ENCODE data around the gene BCL3. TPM values are rescaled to one million over a fixed set of nuclear protein-coding genes. Genes with fewer than 3 reads are reported as not detected.

Gene BCL3
- 31.5 and 32.9 TPM in 2 replicates for total RNA-seq

GRCh38 chr19:44748426-44749254 lies at the start of gene BCL3:
TSS of gene BCL3 (plus strand) at chr19:44748708. CDS start at chr19:44748791, 83 bp downstream.

GRCh38 chr19:44777715-44778347 lies 29.3 kb downstream of the BCL3 start, which contains the start of gene CBLC:
TSS of gene CBLC (plus strand) at chr19:44777890. CDS start at chr19:44777932, 42 bp downstream.

GRCh38 chr19:44808463-44809371 lies 60.2 kb downstream of the BCL3 start, which contains the start of gene BCAM:
TSS of gene BCAM (plus strand) at chr19:44809103. CDS start at chr19:44809125, 22 bp downstream.

Other genes starting within 250 kb of the BCL3 start
- gene ZNF180, start 248.2 kb upstream of the BCL3 start, total RNA-seq: 4.8 and 6.0 TPM in 2 replicates
- gene CEACAM20, start 219.0 kb upstream of the BCL3 start, total RNA-seq: not detected in 2 replicates
- gene IGSF23, start 135.1 kb upstream of the BCL3 start, total RNA-seq: not detected in 2 replicates
- gene PVR, start 104.8 kb upstream of the BCL3 start, total RNA-seq: 39.2 and 58.8 TPM in 2 replicates
- gene CEACAM19, start 77.2 kb upstream of the BCL3 start, total RNA-seq: 4.4 and 7.8 TPM in 2 replicates
- gene CEACAM16, start 49.6 kb upstream of the BCL3 start, total RNA-seq: not detected in 2 replicates
- 86.0 and 97.3 TPM in 2 replicates for gene CBLC, start 29.2 kb downstream of the BCL3 start, total RNA-seq
- gene BCAM, start 60.4 kb downstream of the BCL3 start, total RNA-seq: 97.8 and 99.6 TPM in 2 replicates
- gene NECTIN2, start 97.6 kb downstream of the BCL3 start, total RNA-seq: 100 and 128 TPM in 2 replicates
- 120 and 125 TPM in 2 replicates for gene TOMM40, start 142.5 kb downstream of the BCL3 start, total RNA-seq
- gene APOE, start 157.1 kb downstream of the BCL3 start, total RNA-seq: 35.7 and 44.7 TPM in 2 replicates
- 5.4 and 10.5 TPM in 2 replicates for gene APOC1, start 165.9 kb downstream of the BCL3 start, total RNA-seq
- not detected in 2 replicates for gene APOC4, start 193.5 kb downstream of the BCL3 start, total RNA-seq
- gene APOC2, start 197.3 kb downstream of the BCL3 start, total RNA-seq: not detected in 2 replicates
- gene CLPTM1, start 206.7 kb downstream of the BCL3 start, total RNA-seq: 36.0 and 62.6 TPM in 2 replicates

Data from airway epithelial cell (primary cell).